ENCODE results near the gene RAB17.
"Not testable (repeated sequence)": the region's sequence is repeated elsewhere in the genome, so short reads cannot be mapped to it uniquely, and the experiment has no call there.

- TF ChIP-seq CTCF (IDR thresholded peaks at IDR 0.05; ENCODE audit: borderline replicate concordance, extremely low read depth, low read length, poor library complexity, severe bottlenecking); EZH2 (IDR thresholded peaks at IDR 0.05; ENCODE audit: borderline replicate concordance, low read depth, low read length, severe bottlenecking): not testable (repeated sequence)
These were observed 16.0 kb upstream of the RAB17 start for GRCh38 chr2:237606522-237606921.

Data from DND-41 (cell line).